ENCODE measurements around the gene DLK1. TPM values are rescaled to one million over a fixed set of nuclear protein-coding genes. Genes with fewer than 3 reads are reported as not detected.

The DLK1 gene
- total RNA-seq, 1 experiment from 2014 or later: 3.3 TPM

GRCh38 chr14:100730581-100730980 is 3.9 kb downstream of the DLK1 start:
- H3K9me3 Mint-ChIP-seq: no peaks in the 10 kb centered on the region
- ChIA-PET POLR2A (no interaction called here), CTCF (interaction anchor here (0.8 to 4.9 kb wide), 5 partner anchors 20 to 98 kb away, joined by 3 to 25 read pairs (median 4); partner anchors contain the start of gene MEG3)
- no peak overlapping the region for H3K4me3 Mint-ChIP-seq
- peaks cover 16% of the 10 kb centered on the region for H3K4me1 Mint-ChIP-seq
- no peaks in the 10 kb centered on the region for H3K36me3 Mint-ChIP-seq
- ATAC-seq (no peak), DNase-seq (ENCODE audit: low spot score) (no peak)
- TF ChIP-seq PREB (CRISPR knock-in tag; IDR thresholded peaks at IDR 0.05; ENCODE audit: borderline replicate concordance) (no peak), ZNF425 (CRISPR knock-in tag; conservative IDR thresholded peaks at IDR 0.05) (no peak), FOXJ3 (CRISPR knock-in tag; IDR thresholded peaks at IDR 0.05; ENCODE audit: borderline replicate concordance) (no peak), ETV6 (CRISPR knock-in tag; IDR thresholded peaks at IDR 0.05) (no peak), ZNF138 (CRISPR knock-in tag; conservative IDR thresholded peaks at IDR 0.05) (no peak), FOXP4 (CRISPR knock-in tag; IDR thresholded peaks at IDR 0.05) (no peak), GABPB1 (CRISPR knock-in tag; IDR thresholded peaks at IDR 0.05) (no peak), ZNF532 (CRISPR knock-in tag; IDR thresholded peaks at IDR 0.05; ENCODE audit: borderline replicate concordance) (no peak), CREB1 (CRISPR knock-in tag; IDR thresholded peaks at IDR 0.05) (no peak), ZNF317 (CRISPR knock-in tag; IDR thresholded peaks at IDR 0.05; ENCODE audit: borderline replicate concordance, low read depth) (no peak), NFATC4 (CRISPR knock-in tag; IDR thresholded peaks at IDR 0.05) (no peak), SMAD3 (CRISPR knock-in tag; IDR thresholded peaks at IDR 0.05; ENCODE audit: borderline replicate concordance) (no peak), SOX15 (CRISPR knock-in tag; IDR thresholded peaks at IDR 0.05) (no peak), OVOL2 (CRISPR knock-in tag; IDR thresholded peaks at IDR 0.05; ENCODE audit: borderline replicate concordance) (no peak), NFYB (CRISPR knock-in tag; conservative IDR thresholded peaks at IDR 0.05; ENCODE audit: low read depth) (no peak), ZBTB21 (CRISPR knock-in tag; IDR thresholded peaks at IDR 0.05; ENCODE audit: borderline replicate concordance) (no peak), ATF2 (CRISPR knock-in tag; IDR thresholded peaks at IDR 0.05; ENCODE audit: borderline replicate concordance, low read depth) (no peak)
- H3K27ac Mint-ChIP-seq: no peak overlapping the region
- peaks cover 44% of the 10 kb centered on the region for H3K27me3 Mint-ChIP-seq (ENCODE audit: low read depth)
